Body of pancreas (tissue), 4 donors: ENCODE data around the gene ZFP91. TPM values are rescaled to one million over a fixed set of nuclear protein-coding genes. Genes with fewer than 3 reads are reported as not detected.

ENCODE experiments used
- ATAC-seq: fragments of 150-250 bp; one replicate; pipeline ENCODE4 v1.9.1; 2016
- DNase-seq, 4 donors: peaks; one replicate each; pipeline ENCODE4 v3.0.0-alpha.2; 2019
- H3K27ac ChIP-seq, 4 donors: fragments of 200-600 bp; sonication (generic); 1 replicate in 3 of 4; 2 replicates in 1 of 4; pipeline versions ENCODE4 v1.5.1 to v1.6.1; 2016 to 2019; ENCODE audit warnings: mild to moderate bottlenecking in 1 of 4, mixed read lengths in 1 of 4, moderate library complexity in 1 of 4
- H3K27me3 ChIP-seq, 2 donors: fragments of 200-600 bp; sonication (generic); one replicate each; pipeline ENCODE4 v1.6.0; 2016; ENCODE audit warnings: mild to moderate bottlenecking in 1 of 2
- H3K36me3 ChIP-seq, 2 donors: fragments of 200-600 bp; sonication (generic); replicated peaks in 1 of 2; 2 replicates each; pipeline ENCODE4 v1.5.1; 2016; ENCODE audit warnings: low read depth in 2 of 2; ENCODE audit not compliant: insufficient read depth in 1 of 2
- H3K4me1 ChIP-seq: fragments of 200-600 bp; sonication (generic); one replicate; pipeline ENCODE4 v1.6.0; 2016
- H3K4me3 ChIP-seq, 2 donors: fragments of 200-600 bp; sonication (generic); 1 replicate in 1 of 2; 2 replicates in 1 of 2; pipeline ENCODE4 v1.5.1; 2016 to 2019
- H3K9me3 ChIP-seq, 3 donors: fragments of 200-600 bp; sonication (generic); 1 replicate in 2 of 3; 2 replicates in 1 of 3; pipeline ENCODE4 v1.5.1; 2016
- POLR2A ChIP-seq, 3 donors: fragments of 450-650 bp; IDR thresholded peaks; one replicate each; pipeline ENCODE4 v1.6.1; 2016; ENCODE audit warnings: antibody characterized with exemption in 3 of 3, mild to moderate bottlenecking in 2 of 3
- WGBS, 2 donors: methylation state at CpG; one replicate each; pipeline ENCODE4 v1.1.5; 2017; 5-methylcytosine and 5-hydroxymethylcytosine counted together
- intact Hi-C: fragments of 100-400 bp; cut with DNase I; formaldehyde crosslinking; loops from one replicate; pipeline ENCODE4 v1.15.1; 2023
- total RNA-seq, 2 donors: library from RNA; depleted of rRNA; stranded (reverse); fragments of >200 nt; gene quantifications; one replicate each; pipeline ENCODE4 v1.1.0, GENCODE V29; 2016
- TF ChIP-seq, protein P1 (sequence below), 7 experiments: fragments of 450-650 bp in 4 of 7; fragments of 200-600 bp in 3 of 7; sonication (generic) in 3 of 7; IDR thresholded peaks; one replicate each; pipeline ENCODE4 v1.5.1; 2016 to 2019; ENCODE audit warnings: antibody characterized with exemption in 7 of 7

The ZFP91 gene
- total RNA-seq, 2 donors from 2014 or later = 25.4 to 25.7 TPM

DNA sequence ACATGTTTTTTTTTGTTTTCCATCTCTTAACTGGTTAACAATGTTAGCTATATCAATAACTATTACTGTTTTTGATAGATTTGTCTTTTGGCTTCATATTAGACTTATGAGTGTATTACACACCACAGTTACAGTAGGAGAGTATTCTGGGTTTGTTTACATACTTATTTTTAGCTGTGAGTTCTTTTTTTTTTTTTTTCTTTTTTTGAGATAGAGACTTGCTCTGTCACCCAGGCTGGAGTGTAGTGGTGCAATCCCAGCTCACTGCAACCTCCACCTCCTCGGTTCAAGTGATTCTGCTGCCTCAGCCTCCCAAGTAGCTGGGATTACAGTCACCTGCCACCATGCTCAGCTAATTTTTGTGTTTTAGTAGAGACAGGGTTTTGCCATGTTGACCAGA lies 71.6 kb downstream of the ZFP91 start:
- no peaks in the 10 kb centered on the region for H3K36me3 ChIP-seq
- intact Hi-C loops = no loop called here
- ATAC-seq = peak; percentile 34
- H3K9me3 ChIP-seq = no peaks in the 10 kb centered on the region
- TF ChIP-seq POLR2A (IDR thresholded peaks at IDR 0.05) = no peak
- TF ChIP-seq, protein P1, sequence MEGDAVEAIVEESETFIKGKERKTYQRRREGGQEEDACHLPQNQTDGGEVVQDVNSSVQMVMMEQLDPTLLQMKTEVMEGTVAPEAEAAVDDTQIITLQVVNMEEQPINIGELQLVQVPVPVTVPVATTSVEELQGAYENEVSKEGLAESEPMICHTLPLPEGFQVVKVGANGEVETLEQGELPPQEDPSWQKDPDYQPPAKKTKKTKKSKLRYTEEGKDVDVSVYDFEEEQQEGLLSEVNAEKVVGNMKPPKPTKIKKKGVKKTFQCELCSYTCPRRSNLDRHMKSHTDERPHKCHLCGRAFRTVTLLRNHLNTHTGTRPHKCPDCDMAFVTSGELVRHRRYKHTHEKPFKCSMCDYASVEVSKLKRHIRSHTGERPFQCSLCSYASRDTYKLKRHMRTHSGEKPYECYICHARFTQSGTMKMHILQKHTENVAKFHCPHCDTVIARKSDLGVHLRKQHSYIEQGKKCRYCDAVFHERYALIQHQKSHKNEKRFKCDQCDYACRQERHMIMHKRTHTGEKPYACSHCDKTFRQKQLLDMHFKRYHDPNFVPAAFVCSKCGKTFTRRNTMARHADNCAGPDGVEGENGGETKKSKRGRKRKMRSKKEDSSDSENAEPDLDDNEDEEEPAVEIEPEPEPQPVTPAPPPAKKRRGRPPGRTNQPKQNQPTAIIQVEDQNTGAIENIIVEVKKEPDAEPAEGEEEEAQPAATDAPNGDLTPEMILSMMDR (IDR thresholded peaks at IDR 0.05) = no peak
- no peaks in the 10 kb centered on the region for H3K27me3 ChIP-seq
- no peak overlapping the region for H3K4me3 ChIP-seq
- peak in 1 of 4 donors; percentile 41 for DNase-seq
- 14 to 27% methylated on average over 1 of the region's 1 CpG for WGBS, 2 donors
- peaks cover 19% of the 10 kb centered on the region for H3K4me1 ChIP-seq
- no peak overlapping the region for H3K27ac ChIP-seq

DNA sequence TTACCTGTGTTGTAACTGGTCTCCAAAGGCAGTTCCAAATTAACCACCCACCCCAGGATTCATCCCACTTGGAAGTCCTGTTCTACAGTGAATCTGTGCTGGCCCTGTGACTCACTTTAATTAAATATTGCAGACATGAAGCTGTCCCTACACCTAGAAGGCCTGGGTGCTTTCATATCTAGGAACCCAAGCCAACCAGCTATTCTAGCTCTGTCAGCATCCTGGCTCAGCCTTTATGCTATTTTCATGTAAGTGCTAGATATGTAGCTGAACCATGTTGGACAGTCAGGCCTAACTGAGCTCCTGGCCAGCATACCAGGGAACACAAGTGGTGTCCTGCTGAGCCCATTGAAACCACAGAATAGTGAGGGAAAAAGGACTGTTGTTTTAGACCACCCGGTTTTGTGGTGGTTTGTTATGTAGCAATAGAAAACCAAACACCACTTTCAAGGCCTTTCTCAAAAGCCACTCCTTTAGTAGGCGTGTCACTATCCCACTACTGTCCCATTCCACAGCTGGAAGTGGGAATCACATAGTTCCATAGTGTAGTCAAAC lies 73.9 kb downstream of the ZFP91 start:
- no peak for ATAC-seq
- H3K4me1 ChIP-seq = peaks cover 20% of the 10 kb centered on the region
- intact Hi-C loops = no loop called here
- H3K27me3 ChIP-seq = no peaks in the 10 kb centered on the region
- no peaks in the 10 kb centered on the region for H3K9me3 ChIP-seq
- H3K27ac ChIP-seq = no peak overlapping the region
- no peak overlapping the region for H3K4me3 ChIP-seq
- no peak for DNase-seq
- H3K36me3 ChIP-seq = no peaks in the 10 kb centered on the region
- no peak for TF ChIP-seq POLR2A (IDR thresholded peaks at IDR 0.05)
- TF ChIP-seq, protein P1 (IDR thresholded peaks at IDR 0.05) = no peak
- 50 to 58% methylated on average over 2 of the region's 2 CpGs for WGBS, 2 donors

DNA sequence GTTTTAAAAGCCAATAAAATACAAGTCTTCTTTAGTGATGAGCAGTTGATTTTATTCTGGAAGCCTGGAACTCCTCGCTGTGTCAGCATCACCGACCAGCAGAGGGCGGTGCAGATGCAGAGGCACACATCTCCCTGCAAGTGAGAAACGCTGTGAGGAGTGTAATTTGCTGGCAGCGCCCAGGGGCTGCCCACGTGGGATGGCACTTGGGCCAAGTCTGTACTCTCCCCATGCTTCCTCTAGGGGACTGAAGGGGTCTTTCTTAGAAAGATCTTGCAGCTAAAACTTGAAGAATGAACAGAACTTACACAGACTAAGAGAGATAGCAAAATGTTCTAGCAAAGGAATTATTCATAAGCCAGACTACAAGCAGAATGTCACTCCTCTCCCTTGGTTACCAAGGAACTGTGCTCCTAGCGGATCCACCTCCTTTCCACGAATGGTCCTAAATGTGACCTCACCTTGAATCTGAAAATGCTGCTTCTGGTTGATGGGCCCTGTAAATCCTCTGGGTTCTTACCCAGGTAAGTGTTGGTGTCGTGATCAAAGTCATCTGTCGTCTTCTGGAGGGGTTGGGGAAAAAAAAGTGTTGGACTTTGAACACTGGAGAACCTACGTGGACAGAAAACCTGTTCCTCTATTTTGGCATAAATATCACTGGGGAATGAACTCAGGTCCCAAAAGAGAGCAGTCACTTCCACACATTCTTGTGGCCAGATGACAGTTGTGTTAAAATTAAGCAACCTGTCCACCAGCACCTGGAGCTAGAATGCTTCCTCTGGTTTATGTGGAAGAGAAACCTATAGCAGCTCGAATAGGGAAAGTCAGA lies 75.4 kb downstream of the ZFP91 start:
- Histone ChIP-seq H3K27me3 (no peaks in the 10 kb centered on the region), H3K4me3 (no peak overlapping the region), H3K4me1 (peaks cover 20% of the 10 kb centered on the region), H3K27ac (no peak overlapping the region), H3K9me3 (no peaks in the 10 kb centered on the region), H3K36me3 (no peaks in the 10 kb centered on the region)
- 13 to 14% methylated on average over 9 to 12 of the region's 12 CpGs for WGBS, 2 donors
- TF ChIP-seq, protein P1 (IDR thresholded peaks at IDR 0.05) = peak; percentile 85 to 95 (median 92)
- TF ChIP-seq POLR2A (IDR thresholded peaks at IDR 0.05) = no peak
- ATAC-seq (peak; percentile 98), DNase-seq (peak; percentile 86 to 93 (median 88))
- intact Hi-C loops = no loop called here

DNA sequence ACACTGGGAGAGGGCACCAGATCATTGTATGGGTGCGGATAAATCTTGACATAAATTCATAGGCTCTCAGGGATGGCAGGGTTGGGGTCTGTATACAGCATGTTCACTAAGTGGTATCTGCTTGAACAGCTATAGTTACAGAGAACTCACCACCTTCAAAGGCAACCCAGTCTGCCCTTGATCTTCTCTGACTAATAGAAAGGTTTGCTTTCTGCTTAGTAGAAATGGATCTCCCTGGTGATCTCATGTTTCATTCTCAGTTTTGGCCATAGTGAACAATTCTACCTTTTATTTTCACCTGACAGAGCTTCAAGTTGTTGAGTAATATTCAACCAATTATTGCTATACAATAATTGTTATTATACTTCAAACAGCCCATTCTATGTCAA lies 76.0 kb downstream of the ZFP91 start:
- no peak for DNase-seq
- no peaks in the 10 kb centered on the region for H3K27me3 ChIP-seq
- H3K4me1 ChIP-seq = peaks cover 20% of the 10 kb centered on the region
- 69 to 93% methylated on average over 1 of the region's 1 CpG for WGBS, 2 donors
- H3K36me3 ChIP-seq = no peaks in the 10 kb centered on the region
- intact Hi-C loops = no loop called here
- H3K27ac ChIP-seq = no peak overlapping the region
- no peak for TF ChIP-seq POLR2A (IDR thresholded peaks at IDR 0.05)
- TF ChIP-seq, protein P1 (IDR thresholded peaks at IDR 0.05) = no peak
- H3K4me3 ChIP-seq = no peak overlapping the region
- no peaks in the 10 kb centered on the region for H3K9me3 ChIP-seq
- ATAC-seq = no peak
